Mesenchymal stem cell (in vitro differentiated cells and primary cell): ENCODE data around the gene MARCHF3.

Source experiments
- DNase-seq: peaks from one replicate; pipeline ENCODE4 v3.0.0-alpha.2; 2013
- H2AFZ ChIP-seq: one replicate; pipeline ENCODE4 v1.6.1; 2013; ENCODE audit warnings: low read depth, mild to moderate bottlenecking, control low read depth, inconsistent platforms, low read length, moderate library complexity
- H2AK5ac ChIP-seq: 2 replicates; pipeline ENCODE4 v1.6.1; 2013; ENCODE audit warnings: low read length, moderate library complexity, mild to moderate bottlenecking, inconsistent platforms; ENCODE audit not compliant: severe bottlenecking
- H2BK120ac ChIP-seq: one replicate; pipeline ENCODE4 v1.6.1; 2013; ENCODE audit warnings: low read depth, mild to moderate bottlenecking, inconsistent platforms, low read length, moderate library complexity
- H2BK12ac ChIP-seq, 2 experiments: one replicate each; pipeline ENCODE4 v1.6.1; 2013; ENCODE audit warnings: inconsistent platforms in 2 of 2, low read length in 2 of 2, mild to moderate bottlenecking in 2 of 2, moderate library complexity in 2 of 2, control low read depth in 1 of 2
- H2BK15ac ChIP-seq: one replicate; pipeline ENCODE4 v1.6.1; 2013; ENCODE audit warnings: mild to moderate bottlenecking, low read depth, inconsistent platforms; ENCODE audit not compliant: poor library complexity, severe bottlenecking
- H2BK5ac ChIP-seq: 2 replicates; pipeline ENCODE4 v1.6.1; 2013; ENCODE audit warnings: low read depth, mild to moderate bottlenecking, low read length, control low read depth, inconsistent platforms; ENCODE audit not compliant: poor library complexity, severe bottlenecking
- H3K14ac ChIP-seq, 2 experiments: one replicate each; pipeline ENCODE4 v1.6.1; 2013; ENCODE audit warnings: inconsistent platforms in 2 of 2, low read length in 2 of 2, control low read depth in 1 of 2, mild to moderate bottlenecking in 1 of 2, moderate library complexity in 1 of 2
- H3K18ac ChIP-seq, 2 experiments: one replicate each; pipeline ENCODE4 v1.6.1; 2013; ENCODE audit warnings: inconsistent platforms in 2 of 2, low read length in 2 of 2, control low read depth in 1 of 2, low read depth in 1 of 2, mild to moderate bottlenecking in 1 of 2
- H3K23ac ChIP-seq, 2 experiments: one replicate each; pipeline ENCODE4 v1.6.1; 2013; ENCODE audit warnings: inconsistent platforms in 2 of 2, low read length in 2 of 2, mild to moderate bottlenecking in 2 of 2, moderate library complexity in 2 of 2, control low read depth in 1 of 2
- H3K27ac ChIP-seq: 2 replicates; pipeline ENCODE4 v1.5.1; 2013; ENCODE audit warnings: mild to moderate bottlenecking, moderate library complexity, low read length, control low read depth, inconsistent platforms; ENCODE audit not compliant: poor library complexity, severe bottlenecking
- H3K27me3 ChIP-seq, 2 experiments: 2 replicates each; pipeline versions ENCODE4 v1.6.1 to v1.7.0; 2013; ENCODE audit warnings: low read length in 2 of 2, mild to moderate bottlenecking in 2 of 2, moderate library complexity in 2 of 2, control low read depth in 1 of 2, inconsistent platforms in 1 of 2; ENCODE audit not compliant: control insufficient read depth in 1 of 2, insufficient read depth in 1 of 2
- H3K36me3 ChIP-seq, 2 experiments: 2 replicates each; pipeline versions ENCODE4 v1.6.1 to v1.7.0; 2013; ENCODE audit warnings: low read length in 2 of 2, control low read depth in 1 of 2, inconsistent platforms in 1 of 2, low read depth in 1 of 2, mild to moderate bottlenecking in 1 of 2; ENCODE audit not compliant: insufficient read depth in 2 of 2, control insufficient read depth in 1 of 2
- H3K4ac ChIP-seq, 2 experiments: one replicate each; pipeline ENCODE4 v1.6.1; 2013; ENCODE audit warnings: inconsistent platforms in 2 of 2, low read length in 2 of 2, mild to moderate bottlenecking in 2 of 2, moderate library complexity in 2 of 2, control low read depth in 1 of 2, low read depth in 1 of 2
- H3K4me1 ChIP-seq: 2 replicates; pipeline ENCODE4 v1.6.1; 2013; ENCODE audit warnings: low read depth, low read length, control low read depth; ENCODE audit not compliant: control insufficient read depth, insufficient read depth
- H3K4me2 ChIP-seq: 2 replicates; pipeline ENCODE4 v1.6.1; 2013; ENCODE audit warnings: low read length, mild to moderate bottlenecking, inconsistent platforms; ENCODE audit not compliant: poor library complexity, severe bottlenecking
- H3K4me3 ChIP-seq, 2 experiments: 2 replicates each; pipeline versions ENCODE4 v1.5.1 to v1.7.0; 2013; ENCODE audit warnings: low read length in 2 of 2, mild to moderate bottlenecking in 2 of 2, control low read depth in 1 of 2, low read depth in 1 of 2; ENCODE audit not compliant: insufficient read depth in 1 of 2
- H3K79me1 ChIP-seq: replicated peaks from 2 replicates; pipeline ENCODE4 v1.6.1; 2013; ENCODE audit warnings: mild to moderate bottlenecking, control low read depth, low read length, inconsistent platforms; ENCODE audit not compliant: poor library complexity, severe bottlenecking
- H3K9ac ChIP-seq: 2 replicates; pipeline ENCODE4 v1.7.0; 2013; ENCODE audit warnings: mild to moderate bottlenecking, low read length, moderate library complexity
- H3K9me3 ChIP-seq: 2 replicates; pipeline ENCODE4 v1.7.0; 2013; ENCODE audit warnings: mild to moderate bottlenecking, low read length; ENCODE audit not compliant: control insufficient read depth
- H4K8ac ChIP-seq: one replicate; pipeline ENCODE4 v1.6.1; 2013; ENCODE audit warnings: inconsistent platforms, mild to moderate bottlenecking, low read length, moderate library complexity
- H4K91ac ChIP-seq: one replicate; pipeline ENCODE4 v1.6.1; 2013; ENCODE audit warnings: mild to moderate bottlenecking, low read length, inconsistent platforms
- WGBS: methylation state at CpG from one replicate; pipeline ENCODE4 v1.1.7; 2013; ENCODE audit warnings: mixed read lengths; 5-methylcytosine and 5-hydroxymethylcytosine counted together

Gene MARCHF3

DNA sequence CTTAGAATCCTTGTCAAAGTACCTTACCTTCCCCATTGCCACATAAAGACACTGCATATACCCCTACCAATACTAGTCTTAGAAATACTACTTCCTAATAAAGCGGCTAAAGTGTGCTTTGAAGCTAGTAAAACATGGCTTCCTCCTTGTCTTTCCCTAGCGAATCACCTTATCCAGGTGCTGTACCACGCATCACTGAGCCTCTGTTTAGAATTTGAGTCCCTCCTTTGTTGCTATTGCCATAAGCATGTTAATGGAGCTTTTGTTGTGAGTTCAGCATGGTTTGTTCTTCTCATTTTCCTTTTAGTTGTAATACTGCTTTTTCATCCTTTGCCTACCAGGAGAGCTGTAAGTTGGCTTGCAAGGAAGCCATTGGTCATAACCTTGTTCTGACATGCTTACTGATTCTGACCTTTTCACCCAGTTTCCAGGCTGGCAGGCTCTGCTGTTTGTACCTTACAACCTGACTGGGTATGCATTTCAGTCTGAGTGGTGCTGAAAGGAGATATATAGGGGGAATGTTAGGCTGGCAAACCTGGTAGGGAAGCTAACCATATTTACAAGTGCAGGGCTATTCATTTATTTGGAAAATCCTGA, 203.6 kb downstream of the MARCHF3 start:
- Histone ChIP-seq H3K36me3 (peaks cover 2 to 27% of the 10 kb centered on the region in 2 experiments), H3K4me3 (no peak overlapping the region), H2BK12ac (no peak overlapping the region), H2BK120ac (no peak overlapping the region), H3K27me3 (no peaks in the 10 kb centered on the region), H2BK5ac (no peak overlapping the region), H3K14ac (no peak overlapping the region), H4K91ac (no peak overlapping the region), H3K18ac (no peak overlapping the region), H3K9ac (no peak overlapping the region), H3K27ac (no peak overlapping the region), H3K79me1 (peaks cover 13% of the 10 kb centered on the region), H2AK5ac (no peak overlapping the region), H2BK15ac (no peak overlapping the region), H3K9me3 (no peaks in the 10 kb centered on the region), H3K23ac (no peak overlapping the region), H4K8ac (no peak overlapping the region), H2AFZ (no peak overlapping the region), H3K4ac (no peak overlapping the region), H3K4me2 (no peak overlapping the region), H3K4me1 (peaks cover 1% of the 10 kb centered on the region)
- WGBS: 80% methylated on average over 3 of the region's 3 CpGs
- DNase-seq: no peak

DNA sequence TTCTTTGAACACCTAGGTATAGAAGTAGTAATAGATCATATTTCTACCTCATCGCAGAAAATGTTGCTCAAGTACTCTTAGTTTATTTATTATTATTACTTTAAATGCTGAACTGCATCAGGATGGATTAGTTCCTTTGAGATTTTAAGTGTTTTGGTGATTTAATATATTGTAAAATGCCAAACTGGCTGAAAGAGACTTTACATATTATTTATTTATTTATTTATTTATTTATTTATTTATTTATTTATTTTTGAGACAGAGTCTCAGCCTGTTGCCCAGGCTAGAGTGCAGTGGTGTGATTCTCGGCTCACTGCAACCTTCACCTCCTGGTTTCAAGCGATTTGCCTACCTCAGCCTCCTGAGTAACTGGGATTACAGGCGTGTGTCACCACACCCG, 211.1 kb downstream of the MARCHF3 start:
- Histone ChIP-seq H3K4ac (no peak overlapping the region), H3K79me1 (peaks cover 18% of the 10 kb centered on the region), H3K27me3 (no peaks in the 10 kb centered on the region), H3K9ac (no peak overlapping the region), H3K36me3 (peaks cover 0 to 9% of the 10 kb centered on the region in 2 experiments), H3K23ac (no peak overlapping the region), H2BK5ac (no peak overlapping the region), H3K4me1 (no peaks in the 10 kb centered on the region), H3K18ac (no peak overlapping the region), H4K8ac (no peak overlapping the region), H2BK120ac (no peak overlapping the region), H4K91ac (no peak overlapping the region), H3K14ac (no peak overlapping the region), H2AK5ac (no peak overlapping the region), H2BK15ac (no peak overlapping the region), H2AFZ (no peak overlapping the region), H2BK12ac (no peak overlapping the region), H3K4me2 (no peak overlapping the region), H3K4me3 (no peak overlapping the region), H3K27ac (no peak overlapping the region), H3K9me3 (no peaks in the 10 kb centered on the region)
- DNase-seq: no peak
- 98% methylated on average over 4 of the region's 5 CpGs for WGBS

DNA sequence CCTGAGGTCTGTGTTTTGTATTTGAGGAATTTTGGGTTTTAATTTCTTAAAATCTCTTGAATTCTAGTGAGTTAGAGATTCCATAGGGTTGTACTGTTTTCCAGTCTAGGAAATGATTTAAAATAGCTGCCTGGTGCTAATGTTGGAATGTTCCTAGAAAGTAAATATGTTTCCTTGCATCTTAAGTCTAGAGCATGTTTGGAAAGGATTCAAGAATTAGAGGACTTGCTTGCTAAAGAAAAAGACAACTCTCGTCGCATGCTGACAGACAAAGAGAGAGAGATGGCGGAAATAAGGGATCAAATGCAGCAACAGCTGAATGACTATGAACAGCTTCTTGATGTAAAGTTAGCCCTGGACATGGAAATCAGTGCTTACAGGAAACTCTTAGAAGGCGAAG, 211.6 kb downstream of the MARCHF3 start:
- no peak overlapping the region for H2BK15ac ChIP-seq
- DNase-seq: no peak
- H3K4me1 ChIP-seq: no peaks in the 10 kb centered on the region
- H3K9ac ChIP-seq: no peak overlapping the region
- H3K9me3 ChIP-seq: no peaks in the 10 kb centered on the region
- H2AFZ ChIP-seq: no peak overlapping the region
- H3K36me3 ChIP-seq: peaks cover 0 to 9% of the 10 kb centered on the region in 2 experiments
- no peak overlapping the region for H4K8ac ChIP-seq
- H2BK12ac ChIP-seq: no peak overlapping the region
- no peak overlapping the region for H4K91ac ChIP-seq
- 95% methylated on average over 3 of the region's 4 CpGs for WGBS
- H3K4ac ChIP-seq: no peak overlapping the region
- peaks cover 18% of the 10 kb centered on the region for H3K79me1 ChIP-seq
- no peak overlapping the region for H3K23ac ChIP-seq
- H3K4me3 ChIP-seq: no peak overlapping the region
- H2AK5ac ChIP-seq: no peak overlapping the region
- no peak overlapping the region for H3K14ac ChIP-seq
- H2BK120ac ChIP-seq: no peak overlapping the region
- H3K27me3 ChIP-seq: no peaks in the 10 kb centered on the region
- no peak overlapping the region for H2BK5ac ChIP-seq
- H3K18ac ChIP-seq: no peak overlapping the region
- H3K27ac ChIP-seq: no peak overlapping the region
- H3K4me2 ChIP-seq: no peak overlapping the region
